GM19099 (cell line): Measurements from ENCODE around the gene VTI1A.

ENCODE experiments used
- POLR2A ChIP-seq: IDR thresholded peaks from 3 replicates; pipeline ENCODE4 v1.6.1; 2011; ENCODE audit warnings: low read depth; ENCODE audit not compliant: insufficient read length; ENCODE audit errors: extremely low read depth

VTI1A gene

GRCh38 chr10:112765717-112766235 lies 318.8 kb downstream of the VTI1A start:
- no peak for TF ChIP-seq POLR2A

- no peak for TF ChIP-seq POLR2A
Measured at GRCh38 chr10:112766636-112767035, 319.6 kb downstream of the VTI1A start.

GRCh38 chr10:112767156-112767555 lies 320.1 kb downstream of the VTI1A start:
- TF ChIP-seq POLR2A: no peak

- TF ChIP-seq POLR2A: no peak
Measured at GRCh38 chr10:112768121-112768520, 321.1 kb downstream of the VTI1A start.

- no peak for TF ChIP-seq POLR2A
Measured at GRCh38 chr10:112769081-112769480, 322.1 kb downstream of the VTI1A start.

- no peak for TF ChIP-seq POLR2A
Measured at GRCh38 chr10:112769611-112770370, 322.8 kb downstream of the VTI1A start.

- TF ChIP-seq POLR2A: no peak
Measured at GRCh38 chr10:112771733-112772132, 324.7 kb downstream of the VTI1A start.

GRCh38 chr10:112773783-112774182 lies 326.8 kb downstream of the VTI1A start:
- TF ChIP-seq POLR2A: no peak

GRCh38 chr10:112774210-112774609 lies 327.2 kb downstream of the VTI1A start:
- no peak for TF ChIP-seq POLR2A

- no peak for TF ChIP-seq POLR2A
Measured at GRCh38 chr10:112774798-112775197, 327.8 kb downstream of the VTI1A start.

- no peak for TF ChIP-seq POLR2A
Measured at GRCh38 chr10:112775381-112775780, 328.4 kb downstream of the VTI1A start.

GRCh38 chr10:112775892-112776674 lies 329.1 kb downstream of the VTI1A start:
- no peak for TF ChIP-seq POLR2A

- TF ChIP-seq POLR2A: no peak
Measured at GRCh38 chr10:112778579-112778978, 331.6 kb downstream of the VTI1A start.

- no peak for TF ChIP-seq POLR2A
Measured at GRCh38 chr10:112779025-112779770, 332.2 kb downstream of the VTI1A start.
